GM21717 (cell line): ENCODE results near the gene KCNQ1.
A peak's percentile ranks its signal among the peaks of the same experiment; 100 is the strongest.

Experiments
- ATAC-seq: cut with Tn5 transposase; IDR thresholded peaks from one replicate; pipeline ENCODE4 v1.9.1; 2021; ENCODE audit warnings: mild to moderate bottlenecking, moderate library complexity; ENCODE audit not compliant: unreplicated experiment

Gene KCNQ1

DNA sequence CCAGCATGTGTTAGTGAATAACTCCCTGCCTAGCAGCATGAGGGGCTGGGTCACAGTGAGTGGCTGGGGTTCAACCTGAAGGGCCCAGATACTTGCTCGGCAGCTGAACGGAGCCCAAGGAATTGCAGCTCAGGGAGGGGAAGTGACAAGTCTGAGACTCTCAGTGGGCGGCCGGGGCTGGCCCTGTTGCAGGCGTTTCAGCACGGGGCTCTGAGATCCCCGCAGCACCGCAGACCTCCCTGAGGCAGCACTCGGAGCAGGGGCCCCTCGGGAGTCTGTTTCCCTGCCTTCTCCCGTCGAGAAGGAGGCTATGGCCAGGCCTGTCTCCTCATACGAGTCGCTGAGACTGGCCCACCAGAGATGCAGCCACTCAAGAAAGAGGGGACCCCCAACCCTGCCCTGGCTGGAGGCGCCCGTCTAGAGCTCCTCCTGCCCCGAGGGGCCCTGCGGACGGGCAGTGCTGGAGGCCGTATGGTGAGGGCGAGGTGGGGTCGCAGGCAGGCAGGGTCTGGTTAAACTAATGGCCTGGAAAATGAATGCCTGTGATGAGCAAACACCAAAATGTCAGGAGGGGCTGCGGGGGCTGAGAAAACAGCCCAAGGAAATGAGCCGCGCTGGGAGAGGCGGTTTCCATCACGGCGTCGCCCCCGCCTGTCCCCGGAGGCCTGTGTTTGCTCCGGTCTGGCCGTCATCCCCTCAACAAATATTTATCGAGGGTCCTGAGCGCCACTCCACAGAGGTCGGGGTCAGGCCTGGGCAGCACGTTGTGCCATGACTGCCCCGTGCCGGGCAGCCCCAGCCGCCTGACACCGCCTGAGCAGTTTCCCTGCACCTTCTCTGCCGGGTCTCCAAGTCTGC lies 35.0 kb upstream of the KCNQ1 start:
- ATAC-seq: no peak

DNA sequence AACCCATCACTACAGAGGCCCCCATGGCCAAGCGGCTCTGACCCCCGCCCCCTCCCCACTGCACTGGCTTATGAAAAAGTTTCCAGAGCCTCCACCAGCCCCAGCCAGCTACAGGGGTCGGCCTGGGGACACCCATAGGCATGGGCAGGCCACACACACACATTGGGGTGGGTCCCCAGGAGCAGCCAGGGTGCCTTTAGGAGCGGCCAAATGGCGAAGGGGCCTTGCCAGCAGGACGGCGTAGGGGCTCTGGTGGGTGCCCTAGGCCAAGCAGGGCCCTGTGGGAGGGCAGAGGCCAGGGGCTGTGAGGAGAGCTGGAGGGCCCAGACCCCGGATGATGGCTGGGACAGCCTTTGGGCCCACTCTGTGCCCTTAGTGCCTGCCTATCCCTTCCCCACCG lies 34.2 kb upstream of the KCNQ1 start:
- ATAC-seq: no peak

DNA sequence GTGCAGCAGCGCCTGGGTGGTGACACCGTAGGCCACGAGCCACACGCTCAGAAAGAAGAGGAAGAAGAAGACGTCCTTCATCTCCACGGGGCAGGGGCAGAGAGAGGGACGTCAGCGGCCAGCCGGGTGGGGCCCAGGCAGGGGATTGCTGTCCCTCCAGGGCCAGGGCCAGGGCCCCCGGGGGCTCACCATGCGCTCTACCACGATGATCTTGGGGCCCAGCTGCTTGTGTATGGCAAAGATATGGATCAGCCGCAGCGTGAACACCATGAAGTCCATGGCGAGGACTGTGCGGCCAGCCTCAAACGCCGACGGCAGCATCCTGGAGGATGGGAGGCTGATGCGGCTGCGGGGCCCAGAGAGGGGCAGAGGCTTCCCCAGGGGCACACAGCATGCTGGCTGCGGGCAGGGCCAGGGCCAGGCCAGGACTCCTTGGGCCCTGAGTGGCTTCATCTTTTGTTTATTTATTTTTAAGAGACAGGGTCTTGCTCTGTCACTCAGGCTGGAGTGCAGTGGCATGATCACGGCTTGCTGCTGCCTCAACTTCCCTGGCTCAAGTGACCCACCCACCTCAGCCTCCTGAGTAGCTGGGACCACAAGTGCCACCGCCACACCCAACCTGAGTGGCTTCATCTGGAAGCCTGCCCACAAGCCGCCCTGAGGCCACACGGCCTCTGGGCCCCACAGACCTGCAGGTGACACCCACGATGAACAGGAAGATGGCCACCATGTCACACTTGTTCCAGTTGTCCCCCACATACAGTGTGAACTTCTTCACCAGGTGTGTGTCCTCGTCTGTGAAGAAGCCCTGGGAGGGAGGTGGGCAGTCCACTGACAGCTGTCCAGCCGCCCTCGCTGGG lies 33.1 kb upstream of the KCNQ1 start:
- ATAC-seq: no peak

DNA sequence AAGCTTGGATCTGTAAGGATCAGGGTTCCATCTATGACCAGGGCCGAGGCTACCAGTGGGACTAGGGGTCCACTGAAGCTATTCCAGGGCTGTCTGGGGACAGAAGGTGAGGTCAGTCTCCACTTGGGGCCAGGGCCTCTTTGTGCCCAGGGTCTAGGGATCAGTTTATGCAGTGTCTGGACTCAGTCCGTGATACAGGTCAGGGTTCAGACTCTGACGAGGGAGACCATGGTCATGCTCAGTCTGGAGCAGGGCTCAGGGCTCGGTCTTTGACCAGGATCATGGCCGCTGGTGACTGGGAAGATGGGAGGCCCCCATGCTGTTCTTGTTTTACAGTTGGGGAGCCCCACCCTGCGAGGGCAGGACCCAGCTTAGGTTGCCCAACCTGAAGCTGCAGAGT lies 32.5 kb upstream of the KCNQ1 start:
- no peak for ATAC-seq

DNA sequence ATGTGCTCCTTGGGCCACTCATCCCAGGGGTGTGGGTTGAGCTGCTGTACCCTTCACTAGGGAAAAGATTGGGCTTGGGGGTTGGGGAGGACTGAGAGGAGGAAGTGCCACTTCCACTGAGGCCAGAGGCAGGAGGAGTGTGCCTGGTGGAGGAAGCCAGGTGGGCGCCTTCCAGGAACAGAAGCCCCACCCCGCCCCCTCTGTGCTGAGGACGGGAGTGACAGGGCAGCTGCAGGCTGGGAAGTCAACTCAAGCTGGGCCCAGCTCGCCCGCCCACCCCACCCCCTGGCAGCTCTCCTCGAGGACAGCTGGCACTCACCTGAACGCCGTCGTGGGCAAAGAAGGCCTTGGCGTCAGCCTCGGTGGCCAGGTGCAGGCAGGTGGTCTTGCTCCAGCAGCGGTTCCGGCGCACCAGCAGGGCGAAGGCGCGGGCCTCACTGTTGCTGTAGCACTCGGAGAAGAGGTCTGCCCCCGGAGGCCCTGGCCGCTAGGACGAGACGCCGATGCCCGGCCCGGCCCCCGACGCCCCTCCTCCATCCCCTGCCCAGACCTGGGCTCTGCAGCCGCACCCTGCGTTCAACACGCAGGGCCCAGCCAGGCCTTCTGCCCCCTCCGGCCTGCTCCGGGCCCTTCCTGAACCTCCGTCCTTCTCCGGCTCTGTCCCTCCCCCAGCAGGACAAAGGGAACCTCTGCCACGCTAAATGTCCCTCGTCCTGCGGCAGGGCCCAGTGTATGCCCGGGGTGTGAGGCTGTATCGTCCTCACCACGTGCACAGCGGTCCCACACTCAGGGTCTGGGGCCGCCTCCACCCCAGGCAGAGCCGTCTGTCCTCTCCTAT lies 30.8 kb upstream of the KCNQ1 start:
- ATAC-seq: no peak

DNA sequence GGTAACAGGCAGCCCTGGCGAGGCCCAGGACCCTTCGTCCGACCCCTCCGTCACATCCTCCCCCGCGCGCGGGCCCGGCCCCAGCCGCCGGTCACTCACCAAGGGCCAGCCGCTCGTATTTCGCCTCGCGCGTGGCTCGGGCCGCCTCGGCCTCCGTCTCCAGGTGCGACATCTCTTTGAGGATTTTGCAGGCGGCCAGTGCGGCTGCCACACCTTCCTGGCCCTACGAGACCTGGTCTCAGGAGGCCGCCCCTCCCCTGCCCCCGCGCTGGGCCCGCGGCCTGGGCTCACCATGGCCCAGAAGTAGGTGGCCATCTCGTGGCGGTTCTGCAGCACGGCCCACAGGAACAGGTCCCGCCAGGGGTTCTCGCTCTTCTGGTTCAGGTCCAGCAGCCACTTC lies 30.2 kb upstream of the KCNQ1 start:
- ATAC-seq: no peak

DNA sequence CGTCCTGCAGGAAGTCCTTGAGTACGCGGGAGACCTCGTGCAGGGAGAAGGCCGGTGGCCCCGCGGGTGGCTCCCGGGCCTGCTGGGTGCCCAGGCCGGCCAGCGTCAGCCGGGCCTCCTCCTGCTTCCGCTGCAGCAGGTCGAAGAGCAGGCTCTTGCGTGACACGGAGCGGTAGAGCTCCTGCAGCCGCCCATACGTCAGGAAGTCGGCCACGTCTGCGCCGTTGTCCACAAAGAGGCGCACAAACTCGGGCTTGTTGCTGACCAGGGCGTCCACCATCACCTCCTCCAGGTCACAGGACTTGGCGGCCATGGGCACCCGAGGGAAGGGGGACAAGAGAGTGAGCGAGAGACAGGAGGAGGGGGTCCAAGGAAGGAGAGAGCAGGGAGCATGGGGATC lies 29.6 kb upstream of the KCNQ1 start:
- ATAC-seq: no peak

DNA sequence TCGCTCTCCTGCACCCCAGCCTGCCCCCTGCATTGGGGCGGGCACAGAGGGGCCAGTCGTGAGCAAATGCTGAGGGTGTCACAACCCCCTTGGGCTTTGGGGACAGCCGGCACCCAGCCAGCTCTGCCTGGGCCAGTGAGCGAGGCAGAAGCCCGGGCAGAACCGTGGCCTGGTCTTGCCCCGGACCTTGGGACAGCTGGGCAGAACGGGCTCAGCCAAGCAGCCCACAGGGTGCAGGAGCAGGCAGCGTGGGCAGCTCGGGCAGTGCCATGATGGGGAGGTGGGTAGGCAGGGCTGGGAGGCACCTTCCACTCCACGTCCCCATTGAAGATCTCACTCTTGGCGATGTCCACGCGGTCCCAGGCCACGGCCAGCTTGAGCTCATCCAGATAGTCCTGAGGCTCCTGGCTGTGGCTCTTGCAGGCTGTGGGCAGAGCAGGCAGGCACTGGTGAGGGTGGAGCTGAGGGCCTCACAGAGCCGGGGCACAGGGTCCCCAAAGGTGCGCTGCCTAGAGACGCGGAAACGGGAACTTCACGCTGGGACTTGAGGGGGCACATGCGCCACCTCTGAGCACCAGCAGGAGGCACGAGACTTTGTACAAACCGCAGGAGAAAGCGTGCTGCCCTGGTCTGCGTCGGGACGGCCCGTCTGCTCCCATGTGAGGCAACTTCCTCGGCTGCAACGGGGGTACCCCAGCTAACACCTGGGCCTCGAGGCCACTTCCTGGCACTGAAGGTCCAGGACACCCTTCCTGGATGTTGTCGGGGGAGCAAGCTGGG lies 29.0 kb upstream of the KCNQ1 start:
- no peak for ATAC-seq

DNA sequence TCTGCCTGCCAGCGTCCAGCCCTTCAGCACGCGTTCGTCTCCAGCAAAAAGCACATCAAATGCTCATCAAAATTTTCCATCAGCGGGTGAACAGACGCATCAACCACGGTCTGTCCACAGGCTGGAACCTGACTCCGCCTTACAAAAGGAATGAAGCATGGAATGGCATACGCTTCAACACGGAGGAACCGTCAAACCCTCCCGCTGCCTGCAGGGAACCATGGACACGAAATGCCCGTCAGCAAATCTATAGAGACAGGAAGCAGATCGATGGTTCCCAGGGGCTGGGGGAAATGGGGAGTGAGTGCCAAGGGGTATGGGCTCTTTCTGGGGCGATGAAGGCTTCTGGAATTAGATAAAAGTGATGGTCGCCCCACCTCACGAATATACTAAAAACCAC lies 28.0 kb upstream of the KCNQ1 start:
- no peak for ATAC-seq

DNA sequence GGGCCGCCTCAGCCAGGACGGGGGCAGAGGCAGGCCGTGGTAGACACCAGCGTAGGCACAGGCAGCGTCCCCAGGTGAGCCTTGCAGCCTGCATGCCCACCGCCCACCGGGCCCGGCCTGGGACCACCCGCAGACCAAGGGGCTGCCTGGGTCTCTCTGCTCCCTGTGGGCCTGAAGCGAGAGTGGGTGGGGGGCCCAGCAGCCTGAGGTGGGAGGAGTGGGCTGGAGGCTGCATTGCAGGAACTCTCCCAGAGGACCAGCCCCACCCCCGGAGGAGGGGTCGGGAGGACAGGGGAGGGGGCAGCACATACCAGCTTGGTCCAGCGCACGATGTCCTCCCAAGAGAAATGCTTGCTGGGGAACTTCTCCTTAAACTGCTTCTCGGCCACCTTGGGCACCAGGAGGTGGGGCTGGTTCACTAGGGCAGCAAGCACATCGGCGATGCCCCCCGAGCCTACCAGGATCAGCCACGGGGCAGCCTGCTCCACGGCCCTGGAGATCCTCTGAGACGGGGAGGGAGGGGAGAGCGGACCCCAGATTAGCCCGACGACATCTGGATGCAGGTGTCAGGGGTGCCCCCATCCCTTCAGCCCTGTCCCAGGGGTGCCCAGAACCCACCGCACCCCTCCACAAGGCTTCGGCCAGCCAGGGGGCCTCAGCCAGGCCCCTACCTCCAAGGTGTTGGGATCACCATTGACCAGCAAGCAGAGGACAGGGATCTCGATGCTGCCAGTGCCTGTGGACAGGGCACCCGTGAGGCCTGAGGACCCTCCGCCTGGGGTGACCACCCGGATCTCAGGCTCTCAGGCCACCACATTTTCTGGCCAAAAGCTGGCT lies 26.7 kb upstream of the KCNQ1 start:
- no peak for ATAC-seq

DNA sequence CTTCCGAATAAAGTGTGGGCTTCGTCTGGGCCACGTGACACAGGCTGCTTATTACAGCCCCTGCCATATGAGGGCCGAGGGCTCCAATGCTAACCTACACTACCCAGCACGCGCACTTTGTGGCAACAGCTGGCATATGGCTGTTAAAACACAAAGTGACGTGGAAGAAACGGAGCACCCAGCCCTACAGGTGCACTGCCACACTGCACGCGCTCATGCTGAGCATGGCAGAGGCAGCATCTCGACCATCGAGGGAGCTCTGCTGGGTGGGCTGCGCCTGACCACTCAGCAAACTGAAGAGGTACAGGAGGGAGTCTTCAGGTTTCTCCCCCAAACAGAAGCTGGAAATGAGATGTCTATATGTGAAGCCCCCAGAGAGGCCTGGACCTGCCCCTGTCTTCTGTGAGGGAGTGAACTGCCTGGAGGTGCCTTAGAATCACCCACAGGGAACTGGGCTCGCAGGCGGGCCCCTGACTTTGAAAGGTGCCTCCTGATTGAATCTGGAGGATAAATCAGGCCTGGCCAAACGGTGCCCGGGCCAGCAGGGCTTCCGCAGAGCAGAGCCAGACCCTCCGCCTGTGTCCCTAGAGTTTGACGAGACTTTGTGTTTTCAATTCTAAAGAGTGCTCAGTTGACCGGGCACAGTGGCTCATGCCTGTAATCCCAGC lies 26.0 kb upstream of the KCNQ1 start:
- ATAC-seq: no peak

DNA sequence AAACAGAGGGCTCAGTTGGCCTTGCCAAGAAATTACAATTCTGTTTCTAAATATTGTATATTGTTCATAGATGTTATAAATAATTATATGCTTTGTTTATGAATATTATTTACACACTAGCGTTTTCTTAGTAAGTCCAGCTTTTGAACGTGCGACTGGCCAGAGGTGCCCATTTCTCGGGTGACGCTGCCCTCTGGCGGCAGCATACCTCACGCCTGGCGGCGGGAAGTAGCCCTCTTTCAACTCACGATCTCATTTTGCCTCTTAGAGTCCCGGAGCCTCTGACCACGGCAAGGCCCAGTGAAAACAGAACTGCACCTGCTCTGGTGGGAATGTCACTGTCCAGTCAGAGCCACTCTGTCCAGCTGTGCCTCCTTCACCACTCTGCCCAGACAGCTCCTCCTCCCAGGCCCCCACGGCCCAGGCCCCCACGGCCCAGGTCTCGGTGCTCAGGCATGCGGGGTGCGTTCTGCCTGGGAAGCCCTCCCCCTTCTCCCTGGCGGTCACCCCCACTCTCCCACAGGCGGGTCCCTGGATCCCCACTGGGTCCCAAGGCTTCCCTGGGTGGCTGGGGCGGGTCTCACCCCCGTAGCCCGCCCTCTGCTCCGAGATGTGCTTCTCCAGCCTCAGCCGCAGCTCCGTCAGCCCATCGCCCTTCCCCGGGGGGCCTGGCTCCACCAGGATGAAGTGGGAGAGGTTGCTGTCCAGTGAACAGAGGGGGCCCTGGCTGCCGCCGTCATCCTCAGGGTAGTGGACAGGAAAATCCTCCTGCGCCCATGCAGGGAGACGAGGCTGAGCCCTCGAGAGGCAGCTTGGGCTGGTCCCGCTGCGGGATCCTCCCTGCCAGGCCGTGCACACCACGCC lies 24.9 kb upstream of the KCNQ1 start:
- ATAC-seq: no peak

DNA sequence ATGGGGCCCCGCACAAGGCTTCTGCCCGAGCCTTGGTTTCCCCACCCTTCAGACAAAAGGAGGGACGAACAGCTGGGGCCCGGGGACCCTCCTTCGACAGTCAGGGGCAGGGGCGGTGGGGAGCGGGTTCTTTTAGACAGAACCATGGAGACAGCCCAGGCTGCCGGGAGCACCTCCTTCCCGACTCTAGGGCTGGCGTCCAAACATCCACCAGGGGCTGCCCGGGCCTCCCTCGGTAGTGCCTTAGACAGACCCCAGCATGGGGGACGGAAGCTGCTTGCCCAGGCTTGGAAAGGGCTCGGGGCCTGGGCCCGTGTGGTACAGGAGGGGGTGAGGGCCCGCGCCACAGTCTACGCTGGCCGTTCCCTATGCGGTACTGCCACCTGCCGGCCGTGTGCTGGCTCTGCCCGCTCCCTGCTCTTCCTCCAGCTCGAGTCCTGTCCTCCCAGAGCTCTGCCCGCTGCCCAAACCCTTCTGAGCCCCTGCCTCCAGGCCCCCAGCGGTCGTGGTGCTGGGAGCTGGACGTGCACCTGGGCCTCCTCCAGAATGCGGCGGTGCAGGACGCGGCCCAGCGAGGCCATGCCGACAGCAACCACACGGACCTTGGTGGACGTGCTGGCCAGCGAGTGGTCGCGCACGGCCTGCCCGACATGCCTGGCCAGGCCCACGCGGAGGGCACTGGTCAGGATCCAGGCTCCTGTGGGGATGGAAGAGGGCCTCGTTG lies 24.1 kb upstream of the KCNQ1 start:
- peak; percentile 57 for ATAC-seq

DNA sequence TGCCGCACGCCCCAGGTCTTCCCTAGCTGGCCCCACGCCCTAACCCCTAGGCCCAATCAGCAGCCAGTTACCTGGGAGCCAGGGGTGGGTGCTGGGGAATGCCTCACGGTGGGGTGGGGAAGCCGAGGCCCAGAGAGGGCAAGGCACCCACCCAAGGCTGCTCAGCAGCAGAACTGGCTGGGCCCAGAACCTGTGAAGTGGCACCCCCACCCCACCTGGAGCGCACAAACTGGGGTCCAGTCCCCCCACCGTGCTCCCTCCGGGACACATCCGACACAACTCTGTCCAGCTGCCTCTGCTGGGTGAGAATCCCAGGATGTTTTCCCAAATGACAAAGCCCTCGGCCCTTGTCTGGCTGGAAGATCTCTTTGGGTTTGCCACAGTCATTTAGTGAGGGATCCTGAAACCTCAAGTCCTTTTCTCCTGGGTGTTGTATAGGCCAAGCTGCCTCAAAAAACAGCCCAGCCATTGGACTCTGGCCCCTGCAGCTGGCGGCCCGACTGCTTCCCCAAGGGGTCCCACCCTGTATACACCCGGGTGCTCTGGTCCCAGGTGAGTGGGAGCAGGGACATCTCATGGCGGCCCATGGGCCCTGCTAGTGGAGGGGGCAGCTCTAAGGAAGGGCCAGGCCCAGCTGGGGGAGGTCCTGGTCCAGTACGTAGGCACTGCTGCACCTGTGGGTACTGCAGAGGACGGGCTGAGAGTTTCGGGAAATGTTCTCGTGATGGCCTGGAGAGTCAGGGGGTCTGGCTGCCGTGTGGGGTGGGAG lies 23.4 kb upstream of the KCNQ1 start:
- no peak for ATAC-seq

DNA sequence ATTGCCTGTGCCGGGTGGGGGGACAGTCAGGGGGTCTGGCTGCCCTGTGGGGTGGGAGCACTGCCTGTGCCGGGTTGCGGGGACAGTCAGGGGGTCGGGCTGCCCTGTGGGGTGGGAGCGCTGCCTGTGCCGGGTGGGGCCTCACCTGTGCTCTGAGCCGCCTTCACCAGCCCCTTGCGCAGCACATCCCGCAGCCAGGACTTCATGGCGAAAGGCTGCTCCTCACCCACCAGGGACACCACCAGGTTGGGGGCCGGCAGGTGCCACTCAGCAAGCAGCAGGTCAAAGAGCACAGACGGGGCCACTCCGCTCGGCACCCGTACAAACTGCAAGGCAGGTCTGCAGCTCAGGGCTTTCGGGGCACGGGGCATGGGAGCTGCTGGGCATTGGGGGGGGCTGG lies 22.8 kb upstream of the KCNQ1 start:
- ATAC-seq: no peak

DNA sequence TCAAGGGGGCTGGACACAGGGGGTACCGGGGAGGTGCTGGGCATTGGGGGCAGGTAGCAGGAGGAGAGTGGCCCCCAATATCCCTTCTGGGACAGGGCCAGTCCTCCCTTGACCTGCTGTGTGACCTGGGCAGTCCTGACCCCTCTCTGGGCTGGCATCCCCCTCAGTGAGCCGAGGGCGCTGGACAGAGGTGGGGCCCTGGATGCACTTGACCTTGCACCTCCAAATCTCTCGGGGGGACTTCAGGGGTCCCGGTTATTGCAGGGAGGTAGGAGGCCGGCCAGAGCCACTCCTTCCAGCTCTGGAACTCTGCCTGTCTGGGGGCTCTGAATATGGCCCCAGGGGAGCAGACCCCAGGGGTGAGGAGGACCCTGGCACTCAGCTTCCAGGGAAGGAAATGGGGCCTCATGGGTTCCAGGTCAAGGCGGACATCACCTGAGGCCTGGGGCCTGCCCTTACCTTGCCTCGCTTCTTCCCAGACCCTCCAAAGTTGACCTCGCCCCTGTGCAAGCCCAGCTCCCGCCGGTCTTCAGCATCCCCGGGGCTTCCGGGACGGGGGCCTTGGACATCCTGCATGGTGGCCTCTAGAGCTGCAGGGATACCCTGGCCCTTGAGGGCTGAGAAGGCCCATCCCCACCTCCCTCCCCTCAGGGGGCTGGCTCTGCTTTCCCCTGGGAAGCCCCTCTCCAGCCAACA lies 22.2 kb upstream of the KCNQ1 start:
- ATAC-seq: no peak
